Natural killer cell (primary cell): Measurements from ENCODE around the gene TLE3. TPM values are rescaled to one million over a fixed set of nuclear protein-coding genes. Genes with fewer than 3 reads are reported as not detected.

Experiments
- ATAC-seq, 3 donors: fragments of 150-1000 bp in 2 of 3; fragments of 200-7000 bp in 1 of 3; cut with Tn5 transposase; 1 replicate in 1 of 3; 2 replicates in 2 of 3; pipeline ENCODE4 v1.10.0; 2021; ENCODE audit warnings: mild to moderate bottlenecking in 2 of 3, moderate library complexity in 2 of 3
- DNase-seq, 2 donors: peaks; one replicate each; pipeline versions ENCODE4 v3.0.0 to v3.0.0-alpha.2; 2013 to 2021; ENCODE audit warnings: mixed read lengths in 1 of 2
- H3K27ac ChIP-seq: one replicate; pipeline ENCODE4 v1.5.1; 2013; ENCODE audit warnings: mild to moderate bottlenecking, low read length
- H3K27me3 ChIP-seq: one replicate; pipeline ENCODE4 v1.6.1; 2013; ENCODE audit warnings: low read length; ENCODE audit not compliant: control insufficient read depth, insufficient read depth
- H3K36me3 ChIP-seq: one replicate; pipeline ENCODE4 v1.6.1; 2013; ENCODE audit warnings: low read length; ENCODE audit not compliant: control insufficient read depth, insufficient read depth
- H3K4me1 ChIP-seq: one replicate; pipeline ENCODE4 v1.6.1; 2013; ENCODE audit warnings: low read length; ENCODE audit not compliant: control insufficient read depth, insufficient read depth
- H3K4me3 ChIP-seq: one replicate; pipeline ENCODE4 v1.5.1; 2013; ENCODE audit warnings: low read length
- H3K9me3 ChIP-seq: one replicate; pipeline ENCODE4 v1.6.1; 2013; ENCODE audit warnings: low read length; ENCODE audit not compliant: control insufficient read depth, insufficient read depth
- H3K27ac Mint-ChIP-seq, 2 donors: one replicate each; pipeline ENCODE4 v1.8.0; 2022; ENCODE audit warnings: mild to moderate bottlenecking in 2 of 2, mixed read lengths in 2 of 2, moderate library complexity in 1 of 2
- H3K27me3 Mint-ChIP-seq, 2 donors: one replicate each; pipeline ENCODE4 v1.8.0; 2022; ENCODE audit warnings: low read depth in 2 of 2, mixed read lengths in 2 of 2
- H3K36me3 Mint-ChIP-seq: one replicate; pipeline ENCODE4 v1.8.0; 2022; ENCODE audit warnings: mixed read lengths
- H3K4me1 Mint-ChIP-seq, 2 donors: one replicate each; pipeline ENCODE4 v1.8.0; 2022; ENCODE audit warnings: mixed read lengths in 2 of 2
- H3K4me3 Mint-ChIP-seq: one replicate; pipeline ENCODE4 v1.8.0; 2022; ENCODE audit warnings: mild to moderate bottlenecking, moderate library complexity, mixed read lengths
- H3K9me3 Mint-ChIP-seq, 2 donors: one replicate each; pipeline ENCODE4 v1.8.0; 2022; ENCODE audit warnings: mixed read lengths in 2 of 2
- WGBS: methylation state at CpG from one replicate; pipeline ENCODE4 v1.1.7; 2013; ENCODE audit warnings: missing lambda C conversion rate; ENCODE audit not compliant: insufficient coverage; 5-methylcytosine and 5-hydroxymethylcytosine counted together
- intact Hi-C: fragments of 100-400 bp; cut with micrococcal nuclease; formaldehyde crosslinking; loops from one replicate; pipeline ENCODE4 v1.14.2; 2022
- total RNA-seq, 4 donors: library from RNA; stranded (reverse); fragments of 120-200 nt in 1 of 4; gene quantifications; one replicate each; pipeline versions ENCODE4 v1.2.3 to v1.2.4, GENCODE V29; 2013 to 2022
- TF ChIP-seq, protein P1 (sequence below): fragments of 200-600 bp; IDR thresholded peaks from one replicate; pipeline ENCODE4 v1.8.0; 2022; ENCODE audit warnings: antibody characterized with exemption

The TLE3 gene
- total RNA-seq, 3 donors from 2014 or later (not counting 1 experiment from before 2014, with no cell fraction given): 32.1 to 94.9 (median 36.7) TPM

DNA sequence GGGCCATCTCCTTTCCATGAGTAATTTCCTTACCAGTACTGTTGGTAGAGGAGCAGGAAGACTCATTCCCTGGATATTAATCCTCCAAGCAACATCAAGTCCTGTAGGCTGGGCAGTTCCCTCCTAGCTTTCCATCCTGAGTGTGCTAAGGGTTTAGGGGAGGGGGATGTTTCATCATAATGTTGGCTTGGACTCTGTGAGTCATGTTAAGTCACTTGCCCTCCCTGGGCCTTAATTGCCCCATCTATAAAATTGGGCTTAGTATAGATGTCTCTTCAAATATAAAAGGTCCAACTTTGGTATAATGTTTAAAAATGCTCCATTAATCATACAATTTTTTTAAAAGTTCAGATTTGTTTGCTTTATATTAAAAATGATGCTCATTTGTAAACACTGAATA, 52.7 kb downstream of the TLE3 start:
- Histone ChIP-seq H3K27me3 (no peaks in the 10 kb centered on the region), H3K4me1 (no peaks in the 10 kb centered on the region), H3K27ac (no peak overlapping the region), H3K36me3 (peaks cover 16% of the 10 kb centered on the region), H3K9me3 (no peaks in the 10 kb centered on the region), H3K4me3 (no peak overlapping the region)
- Mint-ChIP-seq H3K27ac (no peak overlapping the region), H3K4me3 (no peak overlapping the region), H3K9me3 (no peaks in the 10 kb centered on the region), H3K27me3 (peaks cover 0 to 2% of the 10 kb centered on the region in 2 donors), H3K4me1 (no peaks in the 10 kb centered on the region), H3K36me3 (no peaks in the 10 kb centered on the region)
- intact Hi-C loops: no loop called here
- ATAC-seq (no peak), DNase-seq (no peak)
- TF ChIP-seq, protein P1, sequence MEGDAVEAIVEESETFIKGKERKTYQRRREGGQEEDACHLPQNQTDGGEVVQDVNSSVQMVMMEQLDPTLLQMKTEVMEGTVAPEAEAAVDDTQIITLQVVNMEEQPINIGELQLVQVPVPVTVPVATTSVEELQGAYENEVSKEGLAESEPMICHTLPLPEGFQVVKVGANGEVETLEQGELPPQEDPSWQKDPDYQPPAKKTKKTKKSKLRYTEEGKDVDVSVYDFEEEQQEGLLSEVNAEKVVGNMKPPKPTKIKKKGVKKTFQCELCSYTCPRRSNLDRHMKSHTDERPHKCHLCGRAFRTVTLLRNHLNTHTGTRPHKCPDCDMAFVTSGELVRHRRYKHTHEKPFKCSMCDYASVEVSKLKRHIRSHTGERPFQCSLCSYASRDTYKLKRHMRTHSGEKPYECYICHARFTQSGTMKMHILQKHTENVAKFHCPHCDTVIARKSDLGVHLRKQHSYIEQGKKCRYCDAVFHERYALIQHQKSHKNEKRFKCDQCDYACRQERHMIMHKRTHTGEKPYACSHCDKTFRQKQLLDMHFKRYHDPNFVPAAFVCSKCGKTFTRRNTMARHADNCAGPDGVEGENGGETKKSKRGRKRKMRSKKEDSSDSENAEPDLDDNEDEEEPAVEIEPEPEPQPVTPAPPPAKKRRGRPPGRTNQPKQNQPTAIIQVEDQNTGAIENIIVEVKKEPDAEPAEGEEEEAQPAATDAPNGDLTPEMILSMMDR: no peak

DNA sequence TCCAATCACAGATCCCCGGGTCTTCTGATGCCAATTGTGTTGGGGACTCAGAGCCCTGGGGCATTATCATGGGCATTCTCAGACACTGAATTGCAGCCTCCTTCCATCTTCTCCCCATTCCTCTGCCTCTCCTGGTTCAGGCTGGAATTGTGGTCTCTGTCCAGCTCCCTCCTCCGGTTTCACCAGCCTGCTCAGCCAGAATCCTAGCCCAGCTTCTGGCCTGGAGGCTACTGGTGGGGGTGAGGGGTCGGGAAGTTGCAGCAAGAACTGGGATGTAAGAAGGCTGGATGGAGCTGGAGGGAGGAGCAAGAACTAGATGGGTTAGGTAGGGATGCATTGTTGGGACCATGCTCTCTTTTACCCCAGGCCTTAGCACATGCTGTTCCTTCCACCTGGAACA, 53.5 kb downstream of the TLE3 start:
- no peaks in the 10 kb centered on the region for H3K4me1 ChIP-seq
- no peaks in the 10 kb centered on the region for H3K9me3 ChIP-seq
- Mint-ChIP-seq H3K4me1 (no peaks in the 10 kb centered on the region), H3K36me3 (no peaks in the 10 kb centered on the region), H3K4me3 (no peak overlapping the region), H3K27ac (no peak overlapping the region), H3K27me3 (peaks cover under 1 to 2% of the 10 kb centered on the region in 2 donors), H3K9me3 (no peaks in the 10 kb centered on the region)
- TF ChIP-seq, protein P1: no peak
- 88% methylated on average over 3 of the region's 3 CpGs for WGBS
- ATAC-seq: no peak
- intact Hi-C loops: no loop called here
- H3K4me3 ChIP-seq: no peak overlapping the region
- peaks cover 10% of the 10 kb centered on the region for H3K36me3 ChIP-seq
- H3K27ac ChIP-seq: no peak overlapping the region
- DNase-seq: no peak
- H3K27me3 ChIP-seq: no peaks in the 10 kb centered on the region

DNA sequence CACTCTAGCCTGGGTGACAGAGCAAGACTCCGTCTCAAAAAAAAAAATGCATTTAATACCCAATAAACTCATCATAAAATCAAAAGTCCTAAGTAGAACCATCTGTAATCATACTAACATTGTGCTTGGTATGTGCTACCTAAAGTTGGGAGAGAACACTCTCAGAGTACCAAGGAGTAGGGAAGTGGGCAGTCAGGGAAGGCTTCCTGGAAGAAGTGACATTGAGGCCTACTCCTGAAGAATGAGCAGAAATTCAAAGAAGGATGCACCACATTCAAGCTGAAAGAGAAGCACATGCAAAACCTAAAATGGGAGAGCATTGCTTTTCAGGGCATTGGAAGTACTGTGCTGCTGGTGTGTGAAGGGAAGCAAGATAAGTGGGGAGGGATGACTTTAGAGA, 54.1 kb downstream of the TLE3 start:
- Histone ChIP-seq H3K36me3 (peaks cover 8% of the 10 kb centered on the region), H3K4me1 (no peaks in the 10 kb centered on the region), H3K9me3 (no peaks in the 10 kb centered on the region), H3K4me3 (no peak overlapping the region), H3K27ac (no peak overlapping the region), H3K27me3 (no peaks in the 10 kb centered on the region)
- TF ChIP-seq, protein P1: no peak
- Mint-ChIP-seq H3K4me3 (no peak overlapping the region), H3K36me3 (no peaks in the 10 kb centered on the region), H3K9me3 (no peaks in the 10 kb centered on the region), H3K27me3 (peaks cover 2 to 6% of the 10 kb centered on the region in 2 donors), H3K27ac (no peak overlapping the region), H3K4me1 (no peaks in the 10 kb centered on the region)
- DNase-seq: no peak
- WGBS: 100% methylated on average over 1 of the region's 1 CpG
- intact Hi-C loops: no loop called here
- ATAC-seq: no peak

DNA sequence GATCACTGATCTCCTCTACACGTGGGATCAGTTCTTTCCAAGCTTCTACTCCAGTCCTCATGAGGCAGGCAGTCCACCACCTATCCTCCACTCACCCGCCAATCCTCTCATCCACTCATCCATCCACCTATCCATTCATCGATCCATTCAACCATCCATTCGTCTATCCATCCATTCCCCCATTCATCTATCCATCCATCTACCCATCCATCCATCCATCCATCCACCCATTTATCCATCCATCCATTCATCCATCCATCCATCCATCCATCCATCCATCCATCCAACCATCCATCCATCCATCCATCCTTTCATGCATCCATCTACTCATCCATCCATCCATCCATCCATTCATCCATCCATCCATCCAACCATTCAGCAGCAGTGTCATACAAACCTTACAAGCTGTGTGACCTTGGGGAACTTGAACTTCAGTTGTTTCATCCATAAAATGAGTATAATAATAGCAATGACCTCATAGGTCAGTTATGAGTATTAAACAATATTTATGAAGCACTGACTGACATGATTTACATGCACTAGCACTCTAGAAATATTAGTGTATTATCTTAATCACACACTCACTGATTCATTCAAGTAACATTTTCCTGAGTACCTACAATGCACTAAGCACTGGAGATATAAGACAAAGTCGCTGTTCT, 55.0 kb downstream of the TLE3 start:
- H3K27me3 Mint-ChIP-seq: peaks cover 2 to 11% of the 10 kb centered on the region in 2 donors
- H3K27ac ChIP-seq: no peak overlapping the region
- H3K27me3 ChIP-seq: no peaks in the 10 kb centered on the region
- WGBS: 97% methylated on average over 5 of the region's 5 CpGs
- H3K27ac Mint-ChIP-seq: no peak overlapping the region
- ATAC-seq (no peak), DNase-seq (no peak)
- no peaks in the 10 kb centered on the region for H3K4me1 Mint-ChIP-seq
- no peak overlapping the region for H3K4me3 ChIP-seq
- intact Hi-C loops: no loop called here
- H3K4me1 ChIP-seq: no peaks in the 10 kb centered on the region
- TF ChIP-seq, protein P1: no peak
- no peaks in the 10 kb centered on the region for H3K9me3 Mint-ChIP-seq
- no peaks in the 10 kb centered on the region for H3K36me3 Mint-ChIP-seq
- H3K9me3 ChIP-seq: no peaks in the 10 kb centered on the region
- H3K36me3 ChIP-seq: peaks cover 5% of the 10 kb centered on the region
- H3K4me3 Mint-ChIP-seq: no peak overlapping the region
